ENCODE data around the gene PWWP2B.

The PWWP2B gene

DNA sequence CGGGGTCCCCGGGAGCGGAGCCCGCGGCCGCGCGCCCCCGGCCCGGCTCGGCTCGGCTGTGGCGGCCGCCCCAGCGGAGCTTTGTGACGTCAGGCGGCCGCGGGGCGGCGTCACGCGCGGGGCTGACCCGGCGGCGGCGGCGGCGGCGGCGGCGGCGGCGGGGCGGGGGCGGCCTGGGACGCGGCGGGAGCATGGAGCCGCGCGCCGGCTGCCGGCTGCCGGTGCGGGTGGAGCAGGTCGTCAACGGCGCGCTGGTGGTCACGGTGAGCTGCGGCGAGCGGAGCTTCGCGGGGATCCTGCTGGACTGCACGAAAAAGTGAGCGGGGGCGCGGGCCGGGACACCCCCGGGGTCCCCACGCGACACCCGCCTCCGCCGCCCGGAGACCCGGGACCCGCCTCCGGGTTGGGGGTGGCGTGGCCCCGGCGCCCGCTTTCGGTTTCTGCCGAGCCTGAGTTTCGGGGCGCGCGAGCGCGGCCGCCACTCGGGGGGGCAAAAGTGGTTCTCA, at the start of gene PWWP2B:
Gene PWWP2B (plus strand): TSS at position 165 of the 506 bp plus-strand sequence. CDS start 27 bp downstream, at position 192.
- DNase-seq (ENCODE audit: low read depth) = no peak

DNA sequence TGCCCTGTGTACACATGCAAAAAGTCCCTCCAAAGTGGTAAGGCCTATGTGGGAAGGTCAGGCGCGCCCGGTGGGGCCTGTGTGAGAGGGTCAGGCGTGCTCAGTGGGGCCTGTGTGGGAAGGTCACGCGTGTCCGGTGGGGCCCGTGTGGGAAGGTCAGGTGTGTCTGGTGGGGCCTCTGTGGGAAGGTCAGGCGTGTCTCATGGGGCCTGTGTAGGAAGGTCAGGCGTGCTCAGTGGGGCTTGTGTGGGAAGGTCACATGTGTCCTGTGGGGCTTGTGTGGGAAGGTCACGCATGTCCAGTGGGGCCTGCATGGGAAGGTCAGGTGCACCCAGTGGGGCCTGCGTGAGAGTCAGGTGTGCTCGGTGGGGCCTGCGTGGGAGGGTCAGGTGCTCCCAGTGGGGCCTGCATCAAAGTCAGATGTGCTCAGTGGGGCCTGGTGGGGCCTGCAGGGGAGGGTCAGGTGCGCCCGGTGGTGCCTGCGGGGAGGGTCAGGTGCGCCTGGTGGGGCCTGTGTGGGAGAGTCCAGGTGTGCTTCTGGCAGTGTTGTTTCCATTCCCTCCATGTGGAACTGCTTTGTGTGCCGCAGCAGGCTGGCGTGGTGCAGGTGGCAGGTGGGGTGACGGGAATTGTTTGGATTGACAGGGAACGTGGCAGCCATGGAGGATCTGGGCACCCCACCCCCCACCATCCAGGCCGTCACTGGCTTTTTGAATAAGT, 49.6 kb upstream of the PWWP2B start:
- DNase-seq (ENCODE audit: low read depth) = no peak

DNA sequence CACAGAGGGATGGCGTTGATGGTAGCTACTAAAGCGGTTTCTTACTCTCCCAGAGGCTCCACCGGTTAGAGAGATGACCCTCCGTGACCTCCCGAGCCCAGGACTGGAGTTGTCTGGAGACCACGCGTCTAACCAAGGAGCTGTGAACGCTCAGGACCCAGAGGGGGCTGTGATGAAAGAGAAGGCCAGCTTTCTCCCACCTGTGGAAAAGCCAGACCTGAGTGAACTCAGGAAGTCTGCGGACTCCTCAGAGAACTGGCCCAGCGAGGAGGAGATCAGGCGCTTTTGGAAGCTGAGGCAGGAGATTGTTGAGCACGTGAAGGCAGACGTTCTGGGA, 49.1 kb upstream of the PWWP2B start:
- DNase-seq (ENCODE audit: low read depth) = no peak

DNA sequence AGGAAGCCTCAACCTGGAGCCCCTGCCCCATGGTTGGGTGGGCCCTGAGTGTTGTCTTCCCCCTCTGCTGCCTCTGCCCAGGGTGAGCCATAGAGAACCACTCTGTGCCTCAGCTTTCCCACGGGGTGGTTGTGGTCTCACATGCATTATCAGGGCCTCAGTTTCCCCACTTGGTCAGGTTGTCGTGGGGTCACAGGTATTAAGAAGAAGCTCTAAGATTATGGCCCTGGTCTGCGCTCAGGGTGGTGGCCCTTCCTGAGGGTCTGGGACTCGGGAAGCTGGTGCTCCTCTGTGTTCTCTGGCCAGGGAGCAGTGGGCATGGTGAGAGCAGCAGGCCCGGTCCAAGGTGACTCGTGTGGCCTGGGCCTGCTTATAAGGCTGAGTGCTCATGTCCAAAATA, 47.2 kb upstream of the PWWP2B start:
- DNase-seq (ENCODE audit: low read depth) = no peak

DNA sequence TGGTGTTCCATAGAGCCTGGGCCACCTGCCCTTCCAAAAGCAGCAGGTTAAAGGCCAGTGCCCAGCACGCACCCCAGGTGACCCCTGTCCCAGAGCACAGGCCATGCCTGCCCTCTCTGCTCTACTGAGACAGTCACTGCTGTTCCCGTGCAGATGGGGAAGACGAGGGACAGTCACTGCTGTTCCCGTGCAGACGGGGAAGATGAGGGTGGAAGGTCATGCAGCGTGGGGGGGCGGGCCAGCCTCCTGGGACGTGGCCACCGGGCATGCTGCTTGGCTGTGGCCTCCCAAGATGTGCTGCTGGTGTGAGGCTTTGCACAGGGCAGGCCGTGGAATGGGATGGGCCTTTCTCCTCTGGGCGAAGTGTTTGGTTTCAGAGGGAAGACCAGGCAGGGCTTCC, 46.6 kb upstream of the PWWP2B start:
- no peak for DNase-seq (ENCODE audit: low read depth)

DNA sequence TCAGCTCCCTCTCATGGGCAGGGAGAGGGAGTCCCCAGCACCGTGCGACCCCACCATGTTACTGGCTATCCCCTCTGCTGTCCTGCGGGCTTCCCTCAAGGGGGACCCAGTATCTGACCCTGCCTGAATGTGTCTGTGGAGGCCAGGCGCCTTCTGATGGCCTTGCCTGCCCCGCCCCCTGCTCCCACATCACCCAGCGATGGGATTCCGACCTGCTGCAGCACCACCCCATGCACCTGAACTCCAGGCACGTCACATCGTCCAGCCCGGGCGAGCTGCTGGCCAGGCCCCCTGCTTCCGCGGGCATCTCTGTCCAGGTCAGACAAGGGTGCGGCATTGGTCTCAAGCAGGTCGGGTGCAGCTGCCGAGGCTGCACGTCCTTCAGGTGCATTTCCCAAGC, 46.1 kb upstream of the PWWP2B start:
- DNase-seq (ENCODE audit: low read depth) = no peak

DNA sequence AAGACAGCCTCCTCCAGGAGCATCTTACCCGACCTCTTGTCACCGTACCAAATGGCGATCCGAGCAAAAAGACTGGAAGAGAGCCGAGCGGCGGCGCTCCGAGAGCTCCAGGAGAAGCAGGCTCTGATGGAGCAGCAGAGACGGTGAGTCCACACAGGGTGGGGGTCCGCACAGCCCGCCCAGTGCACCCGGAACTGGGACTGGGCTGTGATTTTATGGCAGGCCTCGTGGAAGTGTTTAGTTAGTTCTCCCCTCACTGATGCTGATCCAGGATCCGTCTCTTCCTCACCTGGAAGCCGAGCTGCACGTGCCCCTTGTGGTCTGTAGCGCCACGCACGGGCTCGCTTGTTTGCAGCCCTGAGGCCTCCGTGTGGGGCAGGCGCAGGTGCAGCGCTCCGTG, 45.4 kb upstream of the PWWP2B start:
- DNase-seq (ENCODE audit: low read depth) = no peak

DNA sequence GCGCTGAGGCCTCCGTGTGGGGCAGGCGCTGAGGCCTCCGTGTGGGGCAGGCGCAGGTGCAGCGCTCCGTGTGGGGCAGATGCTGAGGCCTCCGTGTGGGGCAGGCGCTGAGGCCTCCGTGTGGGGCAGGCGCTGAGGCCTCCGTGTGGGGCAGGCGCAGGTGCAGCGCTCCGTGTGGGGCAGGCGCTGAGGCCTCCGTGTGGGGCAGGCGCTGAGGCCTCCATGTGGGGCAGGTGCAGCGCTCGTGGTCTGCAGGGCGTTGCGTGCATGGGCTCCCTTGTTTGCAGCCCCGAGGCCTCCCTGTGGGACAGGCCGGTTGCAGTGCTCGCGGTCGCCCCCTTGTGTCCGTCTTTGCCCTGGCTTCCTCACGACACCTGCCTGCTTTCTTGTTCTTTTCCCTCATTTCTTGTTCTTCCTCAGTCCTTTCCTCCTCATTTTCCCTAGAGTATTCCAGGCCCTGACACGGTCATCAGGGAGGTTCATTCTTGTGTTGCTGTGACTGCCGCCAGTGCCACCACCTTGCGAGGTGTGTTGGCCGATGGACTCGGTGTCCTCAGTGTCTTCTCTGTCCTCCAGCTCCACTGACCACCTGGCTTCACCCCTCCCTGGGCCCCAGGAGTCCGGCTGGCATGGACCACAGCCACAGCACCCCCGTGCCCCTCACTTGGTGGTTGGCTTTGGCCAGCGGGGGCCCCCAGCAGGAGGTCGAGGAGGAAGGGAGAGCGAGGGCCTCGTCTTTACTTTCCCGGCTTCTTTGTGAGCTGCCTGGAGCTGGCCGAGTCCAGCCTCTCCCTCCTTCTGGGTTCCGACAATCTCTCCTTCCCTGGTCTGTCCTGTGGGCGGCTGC, 44.3 kb upstream of the PWWP2B start:
- DNase-seq (ENCODE audit: low read depth) = peak; percentile 33

DNA sequence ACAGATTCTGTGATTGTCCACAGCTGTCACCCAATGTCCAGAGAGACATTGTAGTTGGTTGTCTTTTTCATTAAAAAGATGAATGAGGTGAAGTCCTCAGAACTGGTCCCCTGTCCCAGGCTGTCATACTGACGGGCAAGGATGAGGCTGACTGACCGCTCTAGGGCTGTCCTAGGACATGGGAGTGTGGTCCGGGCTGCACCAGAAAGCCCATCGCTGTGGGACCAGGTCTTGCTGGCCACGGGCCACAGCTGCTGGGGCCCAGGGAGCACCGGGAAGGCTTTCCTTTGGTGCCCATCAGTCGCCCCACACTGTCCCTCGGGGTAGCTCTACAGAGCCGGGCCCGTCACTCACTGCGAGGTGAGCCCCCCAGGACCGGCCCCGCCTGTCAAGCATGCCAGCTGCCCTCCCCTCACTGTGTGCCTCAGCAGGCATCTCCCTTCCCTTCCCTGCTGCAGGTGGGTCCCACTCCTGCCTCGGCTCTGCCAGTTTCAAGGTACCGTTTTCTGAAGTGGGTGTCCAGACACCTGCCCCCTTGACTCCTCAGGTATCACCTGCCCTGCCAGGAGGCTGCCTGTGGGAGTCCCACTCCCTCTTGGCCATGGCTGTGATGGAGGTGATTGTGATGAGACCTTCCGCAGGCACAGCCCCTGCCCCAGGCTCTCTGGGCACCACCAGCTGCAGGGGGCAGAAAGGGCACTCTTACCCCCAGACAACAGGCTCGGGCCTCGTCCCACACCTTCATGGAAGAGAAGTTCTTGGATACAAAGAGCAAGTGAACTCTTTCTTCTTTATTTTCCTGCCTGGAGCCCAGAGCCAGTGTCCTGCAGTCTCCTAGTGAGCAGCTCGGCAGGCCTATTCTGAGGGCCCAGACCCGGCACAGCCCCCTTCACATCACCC, 43.3 kb upstream of the PWWP2B start:
- no peak for DNase-seq (ENCODE audit: low read depth)

DNA sequence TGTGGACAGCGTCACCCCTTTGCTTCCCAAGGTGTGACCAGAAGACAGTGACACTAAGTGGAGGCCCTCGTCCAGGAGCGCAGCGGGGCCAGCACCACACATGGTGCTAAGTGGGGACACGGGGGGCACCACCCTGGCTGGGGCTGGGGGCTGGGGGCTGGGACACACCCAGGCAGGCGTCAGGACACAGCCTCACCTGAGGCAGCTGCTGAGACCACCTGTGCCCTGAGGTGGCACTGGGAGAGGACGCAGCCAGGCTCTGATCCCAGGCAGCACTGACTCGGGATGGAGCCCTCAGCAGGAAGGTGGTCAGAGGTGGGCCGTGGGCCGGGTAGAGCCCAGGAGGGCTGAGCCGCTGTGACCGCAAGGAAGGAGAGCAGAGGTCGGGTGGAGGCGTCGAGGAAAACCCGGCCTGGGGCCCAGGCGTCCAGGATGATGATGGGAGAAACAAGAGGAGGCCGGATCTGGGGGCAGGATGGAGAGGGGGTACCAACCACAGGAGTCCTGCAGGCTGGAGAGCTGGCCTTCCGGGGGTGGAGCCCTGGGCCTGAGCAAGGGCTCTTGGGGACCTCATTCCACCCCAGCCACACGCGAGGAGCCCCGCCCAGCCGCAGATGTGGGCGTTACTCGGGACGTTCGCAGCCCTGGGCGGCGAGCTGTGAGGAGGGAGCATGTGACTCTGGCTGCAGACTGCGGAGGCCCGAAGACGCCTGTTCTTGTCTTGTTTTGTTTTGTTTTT, 42.5 kb upstream of the PWWP2B start:
- DNase-seq (ENCODE audit: low read depth) = no peak

DNA sequence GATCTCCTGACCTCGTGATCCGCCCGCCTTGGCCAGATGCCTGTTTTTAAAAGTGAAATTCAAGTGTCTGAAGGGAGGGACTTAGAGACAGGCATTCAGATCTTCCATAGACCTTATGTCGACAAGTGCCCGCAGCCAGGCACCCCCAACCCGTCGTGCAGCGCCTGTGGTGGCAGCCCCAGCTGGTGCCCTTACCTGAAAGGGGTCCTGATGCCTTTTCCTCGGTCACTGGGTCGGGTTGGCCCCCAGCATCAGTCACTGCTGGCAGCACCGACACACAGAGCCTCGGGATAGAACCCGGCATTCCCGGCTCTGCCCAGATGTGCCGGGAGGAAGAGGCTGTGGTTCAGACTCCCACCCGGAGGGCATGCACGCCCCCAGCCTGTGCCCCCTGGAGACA, 41.7 kb upstream of the PWWP2B start:
- DNase-seq (ENCODE audit: low read depth) = no peak

DNA sequence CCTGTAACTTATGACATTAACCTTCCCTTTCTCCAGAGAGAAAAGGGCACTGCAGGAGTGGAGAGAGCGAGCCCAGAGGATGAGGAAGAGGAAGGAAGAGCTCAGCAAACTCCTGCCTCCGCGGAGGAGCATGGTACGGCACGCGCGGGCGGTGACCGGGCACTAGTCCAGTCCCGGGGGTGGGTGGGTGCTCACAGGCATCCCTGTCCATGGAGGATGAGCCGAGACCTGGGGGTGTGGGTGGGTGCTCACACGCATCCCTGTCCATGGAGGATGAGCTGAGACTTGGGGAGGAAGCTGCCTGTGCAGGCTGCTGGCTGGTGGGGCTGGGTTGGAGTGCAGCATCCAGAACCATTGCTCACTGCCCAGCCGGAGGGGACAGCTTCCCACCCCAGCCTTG, 41.2 kb upstream of the PWWP2B start:
- DNase-seq (ENCODE audit: low read depth) = no peak

DNA sequence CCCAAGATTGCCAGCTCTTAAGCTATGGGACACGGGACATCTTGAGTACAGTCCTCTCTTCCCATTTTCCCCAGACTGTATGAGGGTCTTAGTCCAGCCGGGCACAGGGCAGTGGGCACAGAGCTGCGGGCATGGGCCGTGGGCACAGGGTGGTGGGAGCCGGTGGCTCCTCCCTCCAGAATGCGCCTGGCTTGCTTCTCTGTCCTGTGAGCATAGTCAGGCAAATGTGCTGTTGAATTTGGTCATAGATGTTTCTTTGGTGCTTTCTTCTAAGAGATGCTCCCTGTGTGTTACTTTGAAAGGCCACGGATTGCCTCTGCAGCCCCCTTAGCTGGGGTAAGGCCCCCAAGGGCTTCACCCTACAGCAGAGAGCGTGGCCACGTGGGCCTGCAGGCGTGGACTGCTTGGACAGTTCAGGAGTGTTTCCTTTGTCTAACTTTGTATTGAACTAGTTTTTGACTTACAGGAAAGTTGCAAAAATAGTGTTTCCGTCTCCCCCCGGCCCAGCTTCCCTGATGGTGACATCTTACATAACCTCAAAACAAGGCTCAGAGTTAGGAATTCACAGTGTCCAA, 40.3 kb upstream of the PWWP2B start:
- DNase-seq (ENCODE audit: low read depth) = no peak

DNA sequence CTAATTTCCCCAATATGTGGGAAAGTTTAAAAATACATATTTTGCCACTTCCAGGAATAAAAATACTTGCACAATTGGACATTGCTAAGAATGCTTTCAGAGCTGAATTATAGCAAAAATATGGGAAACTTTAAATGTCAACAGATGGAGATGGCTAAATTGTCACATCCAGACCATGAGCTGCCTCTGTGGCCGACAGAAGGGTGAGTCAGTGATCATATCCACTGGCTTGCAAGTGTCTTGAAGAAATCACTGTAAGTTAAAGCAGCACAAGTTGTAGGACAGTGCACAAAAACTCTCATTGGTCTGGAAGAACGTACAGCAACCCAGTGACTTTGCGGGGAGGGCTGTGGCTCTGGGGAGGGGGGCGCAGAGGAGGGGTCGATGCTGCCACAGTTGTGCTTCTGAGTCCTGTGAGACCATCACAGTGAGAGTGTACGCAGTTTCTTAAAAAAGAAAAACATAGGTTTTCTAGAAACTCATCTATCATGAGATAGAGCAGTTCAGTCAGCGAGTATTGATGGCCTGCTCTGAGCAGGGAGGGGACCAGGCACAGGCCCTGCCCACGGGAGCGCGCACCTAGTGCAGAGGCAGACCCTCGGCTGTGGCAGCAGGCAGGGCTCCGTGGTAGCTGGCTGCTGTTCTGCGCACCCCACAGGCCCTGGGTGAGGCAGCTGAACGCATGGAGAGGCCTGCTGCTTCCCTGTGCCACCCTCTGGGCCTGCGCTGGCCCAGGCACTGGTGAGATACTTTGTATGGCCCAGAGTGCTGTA, 39.5 kb upstream of the PWWP2B start:
- no peak for DNase-seq (ENCODE audit: low read depth)

DNA sequence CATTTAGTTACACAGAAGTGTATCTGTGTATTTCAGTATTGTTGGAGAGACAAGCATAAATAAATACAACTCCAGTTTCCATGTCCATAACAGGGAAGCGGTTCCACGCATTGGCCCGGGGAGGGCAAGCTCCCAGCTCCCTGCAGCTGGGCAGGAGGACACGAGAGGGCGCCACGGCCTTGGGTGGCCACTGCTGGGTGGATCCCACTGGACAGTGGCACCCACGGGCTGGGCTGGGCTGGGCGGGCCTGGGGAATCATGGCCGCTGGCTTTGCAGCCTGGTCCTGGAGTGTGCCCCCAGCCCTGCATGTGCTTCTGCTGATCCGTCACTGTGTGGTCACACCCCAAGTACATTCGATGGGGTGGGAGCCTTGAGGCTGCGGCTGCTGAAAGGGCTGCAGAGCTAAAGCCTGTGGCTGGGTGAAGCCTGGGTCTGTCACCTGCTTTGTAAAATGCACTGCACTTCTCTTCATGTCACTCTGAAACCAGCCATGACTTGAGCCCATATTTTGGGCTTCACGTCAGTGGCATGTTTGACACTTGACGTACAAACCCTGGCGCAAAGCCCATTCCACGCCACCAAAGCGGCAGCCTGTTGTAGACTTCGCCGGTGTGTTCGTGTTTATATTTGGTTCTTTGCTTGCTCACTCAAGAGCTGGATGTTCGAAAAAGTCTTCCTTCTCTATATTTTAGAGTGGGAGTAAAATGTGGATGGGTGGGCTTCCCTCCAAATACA, 37.5 kb upstream of the PWWP2B start:
- DNase-seq (ENCODE audit: low read depth) = no peak

DNA sequence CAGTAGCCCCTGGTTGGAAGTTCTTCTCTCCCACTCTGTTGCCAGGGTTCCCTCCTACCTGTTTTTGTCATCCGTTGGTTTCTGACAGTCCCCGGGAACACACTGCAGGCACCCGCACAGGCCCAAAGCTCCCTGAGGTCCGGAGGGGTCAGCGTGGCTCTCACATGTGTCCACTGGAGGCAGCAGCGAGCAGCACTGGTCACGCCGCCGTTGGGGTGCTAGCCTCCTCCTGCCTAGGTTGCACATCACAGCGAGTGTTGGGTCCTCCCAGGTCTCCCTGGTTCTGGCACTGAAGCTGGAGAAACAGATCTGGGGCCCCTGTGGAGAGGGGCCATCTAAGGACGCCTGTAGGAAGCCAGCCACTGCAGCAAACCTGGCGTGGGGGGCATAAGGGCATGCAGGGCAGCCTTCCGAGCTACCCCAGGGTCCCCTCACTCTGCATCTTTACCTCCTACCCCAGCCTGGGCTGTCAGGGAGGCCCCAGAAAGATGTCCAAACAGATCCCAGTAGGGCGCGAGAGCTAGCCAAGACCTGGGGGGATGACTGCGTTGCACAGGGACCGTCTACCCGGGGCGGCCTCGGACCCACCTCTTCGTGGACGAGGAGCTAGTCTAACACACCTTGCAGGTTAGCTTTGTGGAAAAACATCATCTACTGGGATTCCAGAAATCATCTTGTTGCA, 36.1 kb upstream of the PWWP2B start:
- no peak for DNase-seq (ENCODE audit: low read depth)

DNA sequence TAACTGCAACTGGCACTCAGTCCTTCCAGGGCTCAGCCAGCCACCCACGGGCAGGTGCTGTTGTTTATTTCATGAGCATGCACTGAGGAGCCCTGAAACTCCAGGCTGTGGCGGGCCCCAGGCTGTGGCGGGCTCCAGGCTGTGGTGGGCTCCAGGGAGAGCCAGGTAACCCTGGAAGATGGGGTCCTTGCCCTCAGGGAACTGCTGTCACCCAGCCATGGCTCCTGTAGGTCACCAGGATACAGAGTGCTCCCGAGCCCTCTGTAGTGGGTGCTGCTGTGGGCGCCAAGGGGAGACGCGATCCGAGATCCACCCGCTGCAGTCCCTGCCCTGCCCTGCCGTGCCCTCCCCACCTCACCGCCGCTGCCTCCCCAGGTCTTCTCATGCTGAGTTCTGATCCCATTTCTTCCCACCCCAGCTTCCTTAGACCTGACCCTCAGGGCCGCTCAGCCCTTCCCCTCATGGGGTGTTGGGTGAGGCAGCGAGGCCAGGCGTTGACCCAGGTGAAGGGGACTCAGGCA, 35.4 kb upstream of the PWWP2B start:
- no peak for DNase-seq (ENCODE audit: low read depth)

DNA sequence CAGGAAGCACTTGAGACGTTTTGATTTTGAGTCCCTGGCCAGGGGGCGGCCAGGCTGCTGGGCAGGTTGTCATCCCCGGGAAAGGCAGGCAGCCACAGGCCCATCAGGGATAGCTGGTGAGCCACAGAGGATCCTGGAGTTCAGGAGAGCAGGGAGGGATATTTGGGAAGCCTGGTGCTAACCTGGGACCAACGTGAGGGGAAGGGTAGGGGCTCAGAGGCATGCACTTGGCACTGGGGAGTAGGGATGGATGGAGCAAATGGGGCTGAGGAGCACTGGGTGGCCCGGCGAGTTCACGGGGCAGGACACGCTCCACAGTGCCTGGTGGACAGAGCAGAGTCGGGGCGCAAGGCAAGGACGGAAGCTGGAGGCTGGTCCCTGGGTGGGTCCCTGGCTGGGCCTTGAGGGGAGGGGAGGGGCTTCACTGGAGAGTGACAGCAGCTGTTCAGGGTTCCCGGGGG, 34.8 kb upstream of the PWWP2B start:
- no peak for DNase-seq (ENCODE audit: low read depth)

DNA sequence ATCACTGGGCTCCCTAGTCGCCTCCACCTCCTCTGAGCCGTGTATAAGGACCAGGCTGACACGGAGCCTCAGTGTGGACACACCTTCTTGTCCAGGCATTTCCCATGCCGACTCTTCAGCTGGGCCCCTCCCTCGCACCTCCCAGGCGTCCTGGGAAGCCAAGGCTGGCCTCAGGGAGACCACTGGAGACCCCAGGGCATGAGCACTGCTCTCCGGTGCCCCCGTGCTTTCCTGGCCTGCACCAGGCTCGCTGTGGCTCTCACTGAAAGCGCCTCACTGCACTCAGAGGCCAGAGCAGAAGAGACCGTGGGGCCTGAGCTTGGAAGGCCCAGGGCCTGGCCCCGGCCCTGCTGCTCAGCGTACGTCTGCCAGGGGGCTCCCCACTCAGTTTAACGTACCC, 33.6 kb upstream of the PWWP2B start:
- no peak for DNase-seq (ENCODE audit: low read depth)
